Kidney capillary endothelial cell (primary cell): Measurements from ENCODE around the gene EYS.

Source experiments
- DNase-seq: peaks from one replicate; pipeline ENCODE4 v3.0.0-alpha.2; 2018; ENCODE audit warnings: low spot score

The EYS gene

GRCh38 chr6:64949257-64949656 is 757.8 kb downstream of the EYS start:
- DNase-seq, result no peak

- no peak for DNase-seq
Observed at GRCh38 chr6:64948261-64948660, 758.8 kb downstream of the EYS start.

DNA sequence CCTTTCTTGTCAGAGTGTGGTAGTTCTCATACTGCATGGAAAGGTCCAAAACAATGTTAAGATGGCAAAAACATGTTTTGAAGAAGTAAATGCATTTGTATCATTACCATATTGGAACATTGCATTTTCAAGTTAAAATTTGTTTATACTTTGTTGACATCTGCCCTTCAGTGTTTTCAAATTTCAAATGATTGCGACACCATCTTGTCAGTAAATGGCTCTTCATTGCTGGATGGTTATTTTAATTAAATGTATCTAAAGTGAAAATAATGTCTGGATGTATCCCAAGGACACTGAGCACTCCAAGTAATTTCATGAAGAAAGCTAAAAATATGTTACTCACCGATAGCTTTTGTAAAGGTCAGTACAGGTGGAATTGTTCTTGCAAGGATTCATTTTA is 761.6 kb downstream of the EYS start:
- no peak for DNase-seq

DNA sequence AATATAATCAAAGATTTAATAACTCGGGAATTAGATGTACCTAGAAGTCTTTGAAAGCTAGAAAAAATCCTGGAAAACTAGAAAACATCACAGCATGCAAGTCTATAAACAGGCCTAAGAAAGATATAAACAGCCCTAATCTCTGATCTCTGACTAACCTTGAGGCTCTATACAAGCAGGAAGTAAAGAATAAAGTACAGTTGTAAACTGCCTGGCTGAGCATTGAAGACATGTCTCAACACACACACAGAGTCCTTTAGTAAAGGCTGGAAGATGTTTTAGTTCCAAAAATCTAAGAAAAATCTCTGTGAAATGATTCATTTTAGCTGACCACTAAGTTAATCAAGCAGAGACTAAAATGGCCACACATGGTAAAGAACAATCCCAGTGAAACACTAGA is 774.5 kb downstream of the EYS start:
- DNase-seq, result no peak

- no peak for DNase-seq
Observed at GRCh38 chr6:64930681-64931080, 776.3 kb downstream of the EYS start.

- DNase-seq, result no peak
Observed at GRCh38 chr6:64926051-64926450, 781.0 kb downstream of the EYS start.

DNA sequence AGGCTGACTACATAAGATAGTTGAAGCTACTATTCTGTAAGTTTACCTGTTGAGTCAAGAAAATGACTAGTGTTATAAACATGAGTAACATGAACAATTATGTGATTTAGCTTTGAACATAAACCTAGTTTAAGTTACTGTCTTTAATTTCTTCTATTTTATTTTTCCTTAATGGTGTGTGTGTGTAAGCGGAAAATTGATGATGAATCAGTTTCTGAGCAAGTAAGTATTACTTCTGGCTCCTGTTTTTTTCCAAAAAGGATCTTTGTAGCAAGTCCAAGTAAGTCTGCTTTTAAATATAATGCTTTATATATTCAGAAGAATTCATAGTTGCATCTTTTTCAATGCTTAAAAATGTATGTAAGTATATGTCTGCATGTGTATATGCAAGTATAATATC is 786.8 kb downstream of the EYS start:
- no peak for DNase-seq

- no peak for DNase-seq
Observed at GRCh38 chr6:64914124-64914523, 792.9 kb downstream of the EYS start.

DNA sequence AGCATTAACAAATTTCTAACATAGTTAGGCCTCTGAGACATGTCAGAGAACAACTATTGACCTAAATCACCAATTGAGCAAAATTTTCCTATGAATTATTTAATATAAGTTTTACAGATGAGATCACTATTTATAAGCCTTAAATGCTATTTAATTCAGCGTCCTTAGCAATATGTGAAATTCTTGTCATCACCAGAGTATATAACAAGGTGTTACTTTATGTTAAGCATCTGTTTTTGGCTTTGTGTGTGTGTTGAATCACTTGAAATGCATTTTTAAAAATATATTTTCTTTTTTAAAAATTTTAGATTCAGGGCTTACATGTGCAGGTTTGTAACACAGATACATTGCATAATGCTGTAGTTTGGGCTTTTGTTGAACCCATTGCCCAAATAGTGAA is 794.1 kb downstream of the EYS start:
- no peak for DNase-seq

DNA sequence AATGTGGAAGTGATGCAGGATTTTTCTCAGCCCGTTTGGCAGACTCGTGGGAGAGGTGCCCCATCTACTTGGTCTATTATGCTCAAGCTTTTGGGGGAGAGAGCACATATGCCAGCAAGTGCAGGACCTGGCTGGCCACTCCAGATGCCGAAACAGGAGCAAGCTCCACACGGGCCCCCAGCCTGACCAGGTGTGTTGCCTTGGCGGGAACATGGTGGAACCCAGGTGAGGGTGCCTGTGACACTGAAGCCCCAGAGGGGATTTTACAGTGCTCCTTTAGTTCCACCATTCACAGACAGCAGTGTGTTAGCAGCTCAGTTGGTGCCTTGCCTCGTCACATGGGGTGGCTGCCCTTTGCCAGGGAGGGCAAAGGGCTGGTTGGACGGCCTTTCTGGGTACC is 798.9 kb downstream of the EYS start:
- DNase-seq, result no peak

DNA sequence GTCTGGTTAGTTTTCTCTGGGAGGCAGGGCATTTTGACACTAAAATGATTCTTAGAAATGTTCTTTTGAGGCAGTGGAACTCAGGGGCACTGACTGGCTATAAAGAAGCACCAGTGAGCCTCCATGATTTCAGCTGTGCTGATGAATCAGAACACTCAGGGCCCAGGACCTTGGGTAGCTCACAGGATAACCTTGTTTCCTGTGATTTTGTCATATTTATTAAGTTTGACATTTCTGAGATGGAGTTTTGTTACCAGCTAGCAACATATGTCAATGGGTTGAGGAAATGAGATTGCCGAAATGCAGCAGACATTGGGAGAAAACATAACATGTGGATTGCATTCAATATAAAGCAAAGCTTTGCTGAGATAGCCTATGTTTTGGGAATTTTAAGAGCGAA is 802.4 kb downstream of the EYS start:
- DNase-seq, result no peak

DNA sequence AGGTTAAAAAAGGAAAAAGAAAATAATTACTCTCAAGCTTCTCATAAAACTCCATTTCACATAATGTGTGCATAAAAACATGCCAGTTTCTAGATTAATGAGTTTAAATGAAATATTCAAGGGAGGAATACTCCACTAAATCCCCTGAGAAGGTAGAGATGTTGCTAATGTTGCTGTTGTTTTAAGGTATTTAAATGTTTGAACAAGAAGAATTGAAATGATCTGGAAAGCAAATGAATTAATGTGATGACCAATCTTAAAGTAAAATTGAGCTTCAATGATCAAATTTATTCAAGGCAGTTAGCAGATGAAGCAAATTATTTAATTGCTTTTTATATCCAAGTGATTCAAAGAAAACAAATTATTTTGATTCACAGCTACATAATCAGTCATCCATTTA is 804.4 kb downstream of the EYS start:
- no peak for DNase-seq

GRCh38 chr6:64896939-64897338 is 810.1 kb downstream of the EYS start:
- DNase-seq, result no peak

GRCh38 chr6:64895945-64896344 is 811.1 kb downstream of the EYS start:
- no peak for DNase-seq

GRCh38 chr6:64890609-64891008 is 816.4 kb downstream of the EYS start:
- no peak for DNase-seq

GRCh38 chr6:64889144-64889543 is 817.9 kb downstream of the EYS start:
- no peak for DNase-seq

DNA sequence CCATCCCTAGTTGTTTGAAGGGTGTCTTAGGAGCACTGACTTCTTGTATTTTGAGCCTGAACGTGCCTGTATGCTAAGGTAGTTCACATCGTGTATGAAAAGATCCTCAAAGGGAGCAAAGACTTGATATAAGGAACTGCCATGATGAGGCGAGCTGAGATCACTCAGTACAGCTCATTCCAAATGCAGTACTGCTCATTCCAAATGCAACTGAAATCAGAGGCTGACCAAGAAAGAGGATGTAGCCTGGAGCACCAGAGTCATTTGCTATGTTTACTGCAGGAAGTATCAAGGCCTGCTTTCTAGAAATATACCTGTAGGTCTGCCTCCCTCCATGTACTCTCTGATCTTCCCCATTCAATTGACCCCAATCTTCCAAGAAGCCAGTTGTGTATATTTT is 832.2 kb downstream of the EYS start:
- no peak for DNase-seq

DNA sequence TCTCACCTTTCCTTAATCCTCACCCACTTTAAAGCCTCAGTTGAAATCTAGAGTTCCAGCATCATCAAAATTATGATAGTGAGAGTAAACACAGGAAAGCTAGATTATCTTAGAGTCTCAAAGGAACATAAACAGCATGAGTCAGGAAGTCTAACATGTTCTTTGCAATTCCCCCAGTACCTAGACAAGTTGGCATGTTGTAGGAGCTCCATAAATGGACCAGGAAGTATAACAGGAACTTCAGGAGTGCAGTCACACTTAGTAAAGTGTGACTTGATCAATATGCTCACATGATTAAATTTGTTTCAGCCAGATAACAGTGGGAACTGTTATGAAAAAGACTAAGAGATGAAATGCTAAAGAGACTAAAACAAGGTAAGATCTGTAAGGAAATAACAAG is 834.4 kb downstream of the EYS start:
- no peak for DNase-seq

DNA sequence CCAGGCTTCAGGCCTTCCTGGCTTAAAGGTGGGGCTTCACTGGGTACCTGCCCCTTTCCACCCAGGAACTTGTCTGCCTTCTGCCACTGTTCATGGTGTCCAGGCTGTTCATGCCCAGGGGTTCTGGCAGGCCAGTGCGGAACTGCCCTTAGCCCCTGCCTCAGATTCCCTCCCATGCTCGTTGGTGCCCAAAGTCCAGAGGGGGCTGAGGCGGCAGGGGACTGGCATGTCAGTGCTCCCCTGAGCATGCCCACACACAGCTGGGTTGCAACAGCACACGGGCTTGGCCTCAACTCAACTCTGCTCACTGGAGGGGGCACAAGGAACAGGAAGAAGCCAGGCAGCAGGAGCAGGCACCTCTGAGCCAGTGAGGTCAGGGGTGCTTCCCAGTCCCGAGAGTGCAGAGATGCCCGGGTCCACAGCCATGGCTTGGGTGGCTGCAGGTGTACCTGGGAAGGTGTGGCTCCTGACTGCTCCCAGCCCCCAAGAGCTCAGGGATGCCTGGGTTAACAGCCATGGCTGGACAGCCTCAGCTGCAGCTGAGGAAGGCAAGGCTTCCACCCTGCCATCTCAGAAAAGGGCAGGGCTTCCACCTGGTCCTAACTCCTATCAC is 845.9 kb downstream of the EYS start:
- no peak for DNase-seq

DNA sequence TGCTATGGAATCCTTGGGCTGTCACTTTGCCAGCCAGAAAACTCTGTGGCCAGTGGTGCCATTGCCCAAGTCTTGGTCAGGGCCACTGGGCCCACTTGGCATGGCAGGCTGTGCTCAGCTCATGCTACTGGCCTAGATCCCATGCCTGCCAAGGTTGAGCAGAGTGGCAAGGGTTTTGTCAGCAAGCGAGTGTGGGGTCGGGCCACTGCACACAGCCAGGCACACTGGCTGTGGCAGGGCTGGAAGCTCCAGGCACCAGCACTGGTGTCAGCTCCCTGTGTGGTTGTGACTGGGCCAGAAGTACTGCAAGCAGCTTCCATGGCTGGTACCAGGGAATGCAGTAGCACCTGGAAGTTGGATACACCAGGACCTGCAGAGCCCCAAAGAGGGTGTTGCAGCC is 846.8 kb downstream of the EYS start:
- no peak for DNase-seq

DNA sequence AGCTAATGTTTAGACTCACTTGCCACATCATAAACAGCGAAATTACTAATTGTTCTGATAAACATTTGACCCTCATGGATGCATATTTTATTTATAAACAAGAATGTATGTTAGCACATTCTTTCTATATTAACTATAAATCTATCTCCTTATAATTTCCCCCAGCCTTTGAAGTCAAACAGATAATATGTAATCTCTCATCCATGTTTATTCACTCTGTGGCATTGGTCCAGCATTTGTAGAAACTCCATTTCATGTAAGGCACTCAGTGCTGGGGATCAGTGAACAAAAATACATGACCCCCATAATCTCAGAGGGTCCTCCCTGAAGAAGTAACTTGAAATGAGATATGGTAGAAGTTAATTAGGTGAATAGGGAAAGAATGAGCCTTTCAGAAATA is 856.9 kb downstream of the EYS start:
- no peak for DNase-seq

GRCh38 chr6:64848467-64848866 is 858.6 kb downstream of the EYS start:
- no peak for DNase-seq

DNA sequence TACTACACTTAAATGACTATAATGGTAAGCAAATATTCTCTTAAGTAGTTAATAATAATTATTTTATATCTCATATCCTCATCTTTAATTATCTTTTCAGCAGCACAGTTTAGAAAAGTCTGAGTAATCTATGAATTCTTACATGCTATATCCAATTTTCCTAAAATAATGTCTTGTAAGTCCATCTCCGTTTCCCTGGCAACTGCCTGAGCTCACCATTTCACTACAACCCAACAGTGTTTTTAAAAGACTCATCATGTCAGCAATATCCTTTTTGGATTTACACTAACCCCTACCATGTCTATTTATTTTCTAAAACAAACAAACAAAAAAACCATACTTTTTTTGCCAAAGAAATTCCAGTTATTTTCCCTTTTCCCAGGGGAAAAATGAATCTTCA is 859.6 kb downstream of the EYS start:
- no peak for DNase-seq

- no peak for DNase-seq
Observed at GRCh38 chr6:64838726-64839125, 868.3 kb downstream of the EYS start.

DNA sequence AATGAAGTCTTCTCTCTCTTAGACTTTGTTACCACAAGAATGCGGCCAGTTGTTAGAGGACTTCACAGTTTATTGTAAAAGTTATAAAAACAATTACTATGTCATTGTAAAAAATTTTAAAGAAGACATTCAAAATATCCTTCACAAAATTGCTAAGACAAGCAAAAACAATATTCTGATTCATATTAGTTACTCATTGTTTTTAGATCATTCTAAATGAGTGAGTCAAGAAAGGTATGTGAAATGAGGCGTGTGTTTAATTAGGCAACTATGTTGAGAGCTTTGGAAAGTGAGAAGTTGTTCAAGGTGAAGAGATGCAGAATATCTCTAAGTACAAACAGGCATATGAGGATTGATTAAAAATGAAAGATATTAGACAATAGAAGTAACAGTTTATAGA is 875.3 kb downstream of the EYS start:
- DNase-seq, result no peak
